Esophagus muscularis mucosa (tissue), 4 donors: ENCODE results near the gene TK2. TPM values are rescaled to one million over a fixed set of nuclear protein-coding genes. Genes with fewer than 3 reads are reported as not detected.

Experiments
- DNase-seq: peaks from one replicate; pipeline ENCODE4 v3.0.0-alpha.2; 2017; ENCODE audit errors: extremely low spot score
- H3K27ac ChIP-seq, 4 donors: fragments of 200-600 bp; sonication (generic); replicated peaks in 1 of 4; 1 replicate in 3 of 4; 2 replicates in 1 of 4; pipeline ENCODE4 v1.5.1; 2016 to 2019; ENCODE audit warnings: mild to moderate bottlenecking in 1 of 4
- H3K27me3 ChIP-seq, 4 donors: fragments of 200-600 bp; sonication (generic); one replicate each; pipeline versions ENCODE4 v1.5.1 to v1.6.0; 2016 to 2019
- H3K36me3 ChIP-seq, 4 donors: fragments of 200-600 bp; sonication (generic); one replicate each; pipeline ENCODE4 v1.5.1; 2016 to 2019
- H3K4me1 ChIP-seq, 4 donors: fragments of 200-600 bp; sonication (generic); one replicate each; pipeline ENCODE4 v1.5.1; 2016 to 2019
- H3K4me3 ChIP-seq, 4 donors: fragments of 200-600 bp; sonication (generic); 1 replicate in 2 of 4; 2 replicates in 2 of 4; pipeline ENCODE4 v1.5.1; 2016 to 2019; ENCODE audit warnings: mild to moderate bottlenecking in 4 of 4, moderate library complexity in 1 of 4
- H3K9me3 ChIP-seq, 4 donors: fragments of 200-600 bp; sonication (generic); 1 replicate in 3 of 4; 2 replicates in 1 of 4; pipeline ENCODE4 v1.5.1; 2016 to 2019
- EP300 ChIP-seq: sonication (generic); formaldehyde crosslinking; IDR thresholded peaks from one replicate; pipeline ENCODE4 v1.6.1; 2017; ENCODE audit warnings: antibody characterized with exemption
- POLR2A ChIP-seq: fragments of 450-650 bp; IDR thresholded peaks from one replicate; pipeline ENCODE4 v1.6.1; 2017; ENCODE audit warnings: antibody characterized with exemption, moderate library complexity, mild to moderate bottlenecking, low read depth
- POLR2AphosphoS5 ChIP-seq, 2 donors: sonication (generic); formaldehyde crosslinking; IDR thresholded peaks; one replicate each; pipeline ENCODE4 v1.6.1; 2017; ENCODE audit warnings: antibody characterized with exemption in 2 of 2
- WGBS: methylation state at CpG from one replicate; pipeline ENCODE4 v1.1.5; 2018; 5-methylcytosine and 5-hydroxymethylcytosine counted together
- intact Hi-C: fragments of 100-400 bp; cut with DNase I; formaldehyde crosslinking; loops from one replicate; pipeline ENCODE4 v1.15.1; 2023
- total RNA-seq, 4 donors: library from RNA; depleted of rRNA; stranded (reverse); fragments of >200 nt; gene quantifications; one replicate each; pipeline versions ENCODE4 v1.1.0 to v1.2.1, GENCODE V29; 2016
- TF ChIP-seq, protein P1 (sequence below), 3 experiments: fragments of 200-600 bp in 2 of 3; fragments of 450-650 bp in 1 of 3; sonication (generic) in 2 of 3; IDR thresholded peaks; one replicate each; pipeline ENCODE4 v1.5.1; 2017 to 2019; ENCODE audit warnings: antibody characterized with exemption in 3 of 3, mild to moderate bottlenecking in 2 of 3, moderate library complexity in 1 of 3

Gene TK2
- total RNA-seq, 4 donors from 2014 or later: 26.3 to 35.2 (median 30.0) TPM

DNA sequence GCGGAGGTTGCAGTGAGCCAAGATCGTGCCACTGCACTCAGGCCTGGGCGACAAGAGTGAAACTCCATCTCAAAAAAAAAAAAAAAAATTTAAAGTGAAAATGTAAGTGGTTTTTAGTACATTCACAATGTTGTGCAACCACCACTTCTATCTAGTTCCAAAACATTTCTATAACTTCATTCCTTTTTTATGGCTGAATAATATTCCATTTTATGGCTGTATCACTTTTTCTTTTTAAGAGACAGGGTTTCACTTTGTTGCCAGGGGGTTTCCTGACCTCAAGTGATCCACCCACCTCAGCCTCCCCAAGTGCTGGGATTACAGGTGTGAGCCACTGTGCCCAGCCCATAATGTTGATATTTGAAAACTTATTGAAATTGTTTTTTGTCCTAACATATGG lies 42.9 kb upstream of the TK2 start:
- Histone ChIP-seq H3K4me3 (no peak overlapping the region), H3K27ac (no peak overlapping the region), H3K4me1 (no peaks in the 10 kb centered on the region), H3K36me3 (no peaks in the 10 kb centered on the region), H3K27me3 (no peaks in the 10 kb centered on the region), H3K9me3 (peaks cover 0 to 4% (median 0%) of the 10 kb centered on the region in 4 donors)
- TF ChIP-seq POLR2A (no peak), POLR2AphosphoS5 (IDR thresholded peaks at IDR 0.05) (no peak), EP300 (no peak)
- TF ChIP-seq, protein P1, sequence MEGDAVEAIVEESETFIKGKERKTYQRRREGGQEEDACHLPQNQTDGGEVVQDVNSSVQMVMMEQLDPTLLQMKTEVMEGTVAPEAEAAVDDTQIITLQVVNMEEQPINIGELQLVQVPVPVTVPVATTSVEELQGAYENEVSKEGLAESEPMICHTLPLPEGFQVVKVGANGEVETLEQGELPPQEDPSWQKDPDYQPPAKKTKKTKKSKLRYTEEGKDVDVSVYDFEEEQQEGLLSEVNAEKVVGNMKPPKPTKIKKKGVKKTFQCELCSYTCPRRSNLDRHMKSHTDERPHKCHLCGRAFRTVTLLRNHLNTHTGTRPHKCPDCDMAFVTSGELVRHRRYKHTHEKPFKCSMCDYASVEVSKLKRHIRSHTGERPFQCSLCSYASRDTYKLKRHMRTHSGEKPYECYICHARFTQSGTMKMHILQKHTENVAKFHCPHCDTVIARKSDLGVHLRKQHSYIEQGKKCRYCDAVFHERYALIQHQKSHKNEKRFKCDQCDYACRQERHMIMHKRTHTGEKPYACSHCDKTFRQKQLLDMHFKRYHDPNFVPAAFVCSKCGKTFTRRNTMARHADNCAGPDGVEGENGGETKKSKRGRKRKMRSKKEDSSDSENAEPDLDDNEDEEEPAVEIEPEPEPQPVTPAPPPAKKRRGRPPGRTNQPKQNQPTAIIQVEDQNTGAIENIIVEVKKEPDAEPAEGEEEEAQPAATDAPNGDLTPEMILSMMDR (IDR thresholded peaks at IDR 0.05): no peak
- 97% methylated on average over 3 of the region's 3 CpGs for WGBS
- intact Hi-C loops: no loop called here
- DNase-seq: no peak

DNA sequence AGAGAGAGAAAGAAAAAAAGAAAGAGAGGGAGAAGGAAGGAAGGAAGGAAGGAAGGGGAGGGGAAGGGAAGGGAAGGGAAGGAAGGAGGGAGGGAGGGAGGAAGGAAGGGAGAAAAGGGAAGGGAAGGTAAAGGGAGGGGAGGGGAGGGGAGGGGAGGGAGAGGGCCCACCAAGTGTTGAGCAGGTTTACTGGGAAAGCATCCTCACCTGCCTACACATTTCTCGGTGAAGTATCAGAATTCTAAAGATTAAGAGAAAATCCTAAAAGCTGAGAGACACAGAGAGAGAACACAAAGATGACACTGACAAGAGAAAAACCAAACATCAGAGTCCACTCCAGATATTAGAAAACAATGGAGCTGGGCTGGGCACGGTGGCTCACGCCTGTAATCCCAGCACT lies 42.3 kb upstream of the TK2 start:
- TF ChIP-seq, protein P1 (IDR thresholded peaks at IDR 0.05): no peak
- TF ChIP-seq POLR2AphosphoS5 (IDR thresholded peaks at IDR 0.05) (no peak), EP300 (no peak), POLR2A (no peak)
- Histone ChIP-seq H3K27ac (no peak overlapping the region), H3K4me3 (no peak overlapping the region), H3K36me3 (no peaks in the 10 kb centered on the region), H3K4me1 (no peaks in the 10 kb centered on the region), H3K27me3 (no peaks in the 10 kb centered on the region), H3K9me3 (peaks cover 0 to 4% (median 0%) of the 10 kb centered on the region in 4 donors)
- 85% methylated on average over 3 of the region's 3 CpGs for WGBS
- DNase-seq: no peak
- intact Hi-C loops: no loop called here

DNA sequence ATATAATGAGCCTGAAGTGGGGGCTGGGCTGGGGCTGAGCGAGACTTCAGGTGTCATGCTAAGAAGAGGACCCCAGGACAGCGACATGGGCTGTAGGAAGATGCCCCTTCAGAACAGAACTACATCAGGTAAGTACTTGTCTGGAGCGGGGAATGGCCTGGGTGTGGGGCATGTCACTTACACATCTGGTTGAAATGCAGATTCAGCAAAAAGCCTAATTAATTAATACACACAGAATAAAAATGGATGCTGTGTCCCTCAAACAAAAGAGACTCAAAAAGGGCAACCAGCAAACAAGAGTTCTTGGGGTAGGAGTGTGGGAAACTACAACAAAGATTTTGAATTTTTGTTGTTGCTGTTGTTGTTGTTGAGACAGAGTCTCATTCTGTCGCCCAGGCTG lies 41.1 kb upstream of the TK2 start:
- TF ChIP-seq EP300 (no peak), POLR2AphosphoS5 (IDR thresholded peaks at IDR 0.05) (no peak), POLR2A (no peak)
- TF ChIP-seq, protein P1 (IDR thresholded peaks at IDR 0.05): no peak
- H3K27me3 ChIP-seq: no peaks in the 10 kb centered on the region
- H3K36me3 ChIP-seq: no peaks in the 10 kb centered on the region
- H3K4me3 ChIP-seq: no peak overlapping the region
- peaks cover 0 to 4% (median 0%) of the 10 kb centered on the region in 4 donors for H3K9me3 ChIP-seq
- intact Hi-C loops: no loop called here
- H3K4me1 ChIP-seq: no peaks in the 10 kb centered on the region
- DNase-seq: no peak
- 96% methylated on average over 4 of the region's 4 CpGs for WGBS
- no peak overlapping the region for H3K27ac ChIP-seq

DNA sequence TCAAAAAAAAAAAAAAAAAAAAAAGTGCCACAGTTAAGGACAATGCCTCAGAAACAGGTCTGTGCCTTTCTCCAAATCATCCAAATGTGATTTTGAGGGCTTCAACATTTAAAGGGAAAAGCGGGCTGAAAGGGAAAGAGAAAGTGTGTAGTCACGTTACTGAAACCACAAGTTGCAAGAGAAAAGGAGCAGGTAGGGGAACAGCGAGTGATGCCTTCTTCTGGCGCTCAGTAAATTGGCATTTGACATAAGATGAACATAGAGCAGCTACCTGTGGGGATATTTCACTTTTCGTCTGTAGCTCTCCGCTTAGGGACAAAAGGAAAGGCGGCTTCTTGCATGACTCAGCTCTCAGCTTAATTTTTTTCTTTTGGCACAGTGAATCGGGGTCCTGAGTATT lies 40.4 kb upstream of the TK2 start:
- Histone ChIP-seq H3K36me3 (no peaks in the 10 kb centered on the region), H3K4me3 (no peak overlapping the region), H3K27me3 (no peaks in the 10 kb centered on the region), H3K27ac (no peak overlapping the region), H3K9me3 (peaks cover 0 to 4% (median 0%) of the 10 kb centered on the region in 4 donors), H3K4me1 (peaks cover 0 to 4% (median 0%) of the 10 kb centered on the region in 4 donors)
- intact Hi-C loops: no loop called here
- DNase-seq: no peak
- 80% methylated on average over 8 of the region's 8 CpGs for WGBS
- no peak for TF ChIP-seq POLR2AphosphoS5 (IDR thresholded peaks at IDR 0.05)
- TF ChIP-seq, protein P1 (IDR thresholded peaks at IDR 0.05): no peak
- no peak for TF ChIP-seq EP300
- no peak for TF ChIP-seq POLR2A
